Activated T-cell treated with anti-CD3 and anti-CD28 coated beads, Interleukin-2, amount 50 U/mL, for 24 hours (primary cell): ENCODE measurements around the gene UNC45B.

Source experiments
- DNase-seq: peaks from one replicate; pipeline ENCODE4 v3.0.0-alpha.2; 2020
- H3K27ac Mint-ChIP-seq: 2 replicates; pipeline ENCODE4 v1.8.0; 2020; ENCODE audit warnings: mild to moderate bottlenecking, mixed read lengths
- H3K27me3 Mint-ChIP-seq: 2 replicates; pipeline ENCODE4 v1.8.0; 2020; ENCODE audit warnings: mixed read lengths
- H3K36me3 Mint-ChIP-seq: 2 replicates; pipeline ENCODE4 v1.8.0; 2020; ENCODE audit warnings: low read depth, mixed read lengths
- H3K4me1 Mint-ChIP-seq: 2 replicates; pipeline ENCODE4 v1.8.0; 2020; ENCODE audit warnings: low read depth, mixed read lengths
- H3K4me3 Mint-ChIP-seq: 2 replicates; pipeline ENCODE4 v1.8.0; 2020; ENCODE audit warnings: mild to moderate bottlenecking, moderate library complexity, mixed read lengths
- H3K9me3 Mint-ChIP-seq: 2 replicates; pipeline ENCODE4 v1.8.0; 2020; ENCODE audit warnings: mixed read lengths

The UNC45B gene

GRCh38 chr17:35238821-35239220, 91.2 kb downstream of the UNC45B start:
- H3K4me3 Mint-ChIP-seq = peak overlapping the region; percentile 94
- H3K27ac Mint-ChIP-seq = peak overlapping the region; percentile 91
- peaks cover 7% of the 10 kb centered on the region for H3K36me3 Mint-ChIP-seq
- peaks cover 75% of the 10 kb centered on the region for H3K4me1 Mint-ChIP-seq
- no peaks in the 10 kb centered on the region for H3K27me3 Mint-ChIP-seq
- no peak for DNase-seq
- no peaks in the 10 kb centered on the region for H3K9me3 Mint-ChIP-seq
